Activated CD4-positive, alpha-beta T cell treated with anti-CD3 and anti-CD28 coated beads, Interleukin-2, Interleukin-6, amounts not matched to agents 100 ng/mL and 50 ng/mL, durations not matched to agents 16 hours and 8 hours (primary cell): ENCODE data around the gene HSCB.
A peak's percentile ranks its signal among the peaks of the same experiment; 100 is the strongest.
"Not testable (repeated sequence)": the region's sequence is repeated elsewhere in the genome, so short reads cannot be mapped to it uniquely, and the experiment has no call there.

Experiments used
- DNase-seq: peaks from one replicate; pipeline ENCODE4 v3.0.0-alpha.2; 2020

HSCB gene

DNA sequence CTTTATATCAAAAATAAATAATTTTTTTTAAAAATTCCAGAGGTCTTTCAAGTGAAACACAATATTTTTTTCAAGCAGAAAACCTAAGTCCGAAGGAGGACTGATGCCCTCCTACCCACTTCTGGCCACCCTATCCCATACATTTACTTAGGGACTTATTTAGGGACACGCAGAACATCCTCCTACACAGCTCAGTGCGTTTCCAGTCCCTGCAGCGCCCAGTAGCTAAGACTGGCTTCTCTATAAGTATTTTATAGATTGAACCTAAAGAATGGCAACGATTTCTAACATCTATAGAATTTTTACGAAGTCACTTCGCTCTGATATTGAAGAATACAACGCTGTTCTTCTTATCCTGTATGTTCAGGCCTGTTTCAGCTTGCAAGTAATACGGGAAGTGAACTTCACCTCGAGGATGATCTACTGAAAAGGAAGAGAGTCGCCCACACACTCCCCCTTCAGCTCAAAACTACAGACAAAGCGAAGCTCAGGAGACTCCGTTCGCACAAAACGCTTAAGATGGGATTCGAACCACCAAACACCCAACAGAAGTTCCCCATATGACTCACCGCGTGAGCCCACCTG lies 547 bp upstream of the HSCB start:
- no peak for DNase-seq

DNA sequence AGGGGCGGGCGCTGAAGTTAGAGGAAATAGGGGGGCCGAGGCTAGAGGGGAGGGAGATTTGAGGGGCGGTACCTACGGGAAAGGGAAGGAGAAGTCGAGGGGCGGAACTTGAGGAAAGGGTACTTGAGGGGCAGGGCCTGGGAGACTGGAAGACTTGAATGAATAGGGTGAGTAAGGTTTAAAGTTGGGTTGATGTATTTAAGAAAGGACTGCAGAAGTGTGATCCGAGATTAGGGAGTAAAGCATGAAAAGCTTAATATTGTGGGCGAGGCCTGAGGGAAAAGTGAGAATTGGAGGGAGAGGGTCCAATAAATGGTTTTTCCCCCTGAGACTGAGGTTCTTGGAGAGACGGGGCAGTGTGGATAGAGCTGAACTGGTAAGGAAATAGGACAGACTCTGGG lies 723 bp downstream of the HSCB start:
- no peak for DNase-seq

DNA sequence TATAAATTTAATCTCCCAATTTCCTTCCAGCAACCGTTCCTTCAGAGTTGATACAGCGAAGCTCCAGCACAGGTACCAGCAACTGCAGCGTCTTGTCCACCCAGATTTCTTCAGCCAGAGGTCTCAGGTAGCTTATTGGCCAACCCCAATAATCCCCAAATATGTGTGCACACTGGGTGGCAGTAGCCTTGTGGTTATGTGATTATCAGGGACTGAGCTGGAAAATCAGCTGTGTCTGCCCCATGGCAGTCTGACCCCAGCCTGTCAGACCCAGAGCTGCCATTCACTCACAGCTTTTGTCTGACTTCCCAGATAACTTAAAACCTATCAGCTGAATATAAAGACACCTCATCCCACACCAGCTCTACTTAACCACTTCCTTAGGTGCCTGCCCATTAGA lies 2.0 kb downstream of the HSCB start:
- peak; percentile 26 for DNase-seq

DNA sequence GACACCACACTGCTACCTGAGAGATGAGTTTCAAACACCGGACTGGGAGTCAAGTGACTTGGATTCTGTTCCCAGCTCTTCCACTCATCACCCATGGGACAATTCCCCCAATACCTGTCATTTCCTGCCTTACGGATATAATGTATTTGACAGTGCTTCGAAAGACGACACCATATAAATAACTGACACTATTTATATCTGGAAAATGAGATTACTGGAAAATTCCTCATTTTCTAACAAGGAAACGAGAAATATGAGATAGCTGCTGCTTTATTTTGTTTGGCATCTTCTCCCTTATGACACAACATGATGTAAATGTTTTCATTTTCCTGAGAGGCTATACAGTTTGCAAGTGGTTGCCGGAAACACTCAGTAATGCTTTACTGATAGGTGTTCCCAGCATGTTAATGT lies 8.6 kb downstream of the HSCB start:
- DNase-seq = no peak

DNA sequence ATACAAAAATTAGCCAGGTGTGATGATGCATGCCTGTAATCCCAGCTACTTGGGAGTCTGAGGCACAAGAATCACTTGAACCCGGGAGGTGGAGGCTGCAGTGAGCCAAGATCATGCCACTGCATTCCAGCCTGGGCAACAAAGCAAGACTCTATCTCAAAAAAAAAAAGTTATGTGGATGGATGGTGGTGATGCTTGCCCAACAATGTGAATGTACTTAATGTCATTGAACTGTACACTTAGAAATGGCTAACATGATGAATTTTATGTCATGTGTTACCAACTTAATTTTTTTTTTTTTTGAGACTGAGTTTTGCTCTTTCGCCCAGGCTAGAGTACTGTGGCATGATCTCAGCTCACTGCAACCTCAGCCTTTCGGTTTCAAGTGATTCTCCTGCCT lies 12.7 kb downstream of the HSCB start:
- DNase-seq = not testable (repeated sequence)

DNA sequence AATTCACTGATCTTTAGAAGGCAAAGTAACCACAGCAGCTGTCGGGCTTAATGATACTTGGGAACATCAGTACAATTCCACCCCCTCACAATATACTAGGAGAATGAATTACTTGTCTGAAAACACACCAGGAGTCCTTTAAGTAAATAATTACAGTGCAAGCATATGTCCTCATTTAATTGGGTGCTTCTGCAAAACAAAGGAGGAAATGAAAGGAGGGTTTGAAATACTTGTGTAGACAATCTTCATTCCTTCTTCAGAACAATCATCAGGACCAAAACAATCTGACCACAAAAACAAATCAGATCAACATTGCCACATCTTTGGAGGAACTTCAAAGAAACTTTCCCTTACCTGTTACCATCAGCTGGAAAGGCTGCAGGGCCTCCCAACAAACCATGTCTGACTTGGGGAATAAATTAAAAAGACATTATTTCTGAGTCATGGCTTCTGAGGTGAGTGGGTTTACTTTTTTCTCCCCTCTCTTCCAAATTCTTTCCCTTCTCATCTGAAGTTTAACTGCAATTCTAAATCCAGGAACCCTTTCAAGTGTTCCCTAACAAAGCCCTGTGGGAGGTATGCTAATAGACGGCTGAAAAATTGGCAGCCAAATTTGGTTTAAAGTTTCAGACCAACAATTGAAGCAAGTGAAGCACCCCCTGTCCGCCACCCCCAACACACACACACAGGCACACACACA lies 18.2 kb downstream of the HSCB start:
- no peak for DNase-seq

DNA sequence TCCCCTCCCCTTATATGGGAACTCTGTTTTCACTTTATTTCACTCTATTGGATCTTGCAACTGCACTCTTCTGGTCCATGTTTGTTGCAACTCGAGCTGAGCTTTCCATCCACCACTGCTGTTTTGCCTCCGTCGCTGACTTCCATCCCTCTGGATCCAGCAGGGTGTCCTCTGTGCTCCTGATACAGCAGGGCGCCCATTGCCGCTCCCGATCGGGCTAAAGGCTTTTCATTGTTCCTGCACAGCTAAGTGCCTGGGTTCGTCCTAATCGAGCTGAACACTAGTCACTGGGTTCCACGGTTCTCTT lies 19.6 kb downstream of the HSCB start:
- DNase-seq = no peak

DNA sequence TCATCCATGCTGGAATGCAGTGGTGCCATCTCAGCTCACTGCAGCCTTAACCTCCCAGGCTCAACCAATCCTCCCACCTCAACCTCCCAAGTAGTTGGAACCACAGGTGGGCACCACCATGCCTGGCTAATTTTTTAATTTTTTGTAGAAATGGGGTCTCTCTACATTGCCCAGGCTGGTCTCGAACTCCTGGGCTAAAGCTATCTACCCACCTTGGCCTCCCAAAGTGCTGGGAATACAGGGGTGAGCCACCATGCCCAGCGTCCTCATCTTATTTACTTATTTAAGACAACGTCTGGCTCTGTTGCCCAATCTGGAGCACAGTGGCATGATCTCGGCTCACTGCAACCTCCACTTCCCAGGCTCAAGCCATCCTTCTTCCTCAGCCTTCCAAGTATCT lies 20.2 kb downstream of the HSCB start:
- DNase-seq = not testable (repeated sequence)

DNA sequence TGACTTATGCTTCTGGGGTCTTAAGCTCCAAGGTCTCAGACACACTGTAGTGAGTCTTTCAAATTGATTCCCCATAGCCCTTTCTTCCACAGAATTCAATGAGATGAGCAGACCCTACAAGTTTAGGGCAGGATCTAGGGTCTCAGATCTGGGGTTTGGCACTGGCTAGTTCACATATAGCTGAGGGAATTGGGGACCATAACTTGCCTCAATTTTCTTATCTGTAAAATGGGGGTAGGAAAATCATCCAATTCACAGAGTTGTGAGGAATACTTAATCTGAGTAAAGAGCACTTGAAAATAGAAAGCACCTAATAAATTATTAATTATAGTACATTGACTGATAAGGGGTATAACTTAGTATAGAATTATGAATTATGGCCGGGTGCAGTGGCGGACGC lies 24.8 kb downstream of the HSCB start:
- no peak for DNase-seq

DNA sequence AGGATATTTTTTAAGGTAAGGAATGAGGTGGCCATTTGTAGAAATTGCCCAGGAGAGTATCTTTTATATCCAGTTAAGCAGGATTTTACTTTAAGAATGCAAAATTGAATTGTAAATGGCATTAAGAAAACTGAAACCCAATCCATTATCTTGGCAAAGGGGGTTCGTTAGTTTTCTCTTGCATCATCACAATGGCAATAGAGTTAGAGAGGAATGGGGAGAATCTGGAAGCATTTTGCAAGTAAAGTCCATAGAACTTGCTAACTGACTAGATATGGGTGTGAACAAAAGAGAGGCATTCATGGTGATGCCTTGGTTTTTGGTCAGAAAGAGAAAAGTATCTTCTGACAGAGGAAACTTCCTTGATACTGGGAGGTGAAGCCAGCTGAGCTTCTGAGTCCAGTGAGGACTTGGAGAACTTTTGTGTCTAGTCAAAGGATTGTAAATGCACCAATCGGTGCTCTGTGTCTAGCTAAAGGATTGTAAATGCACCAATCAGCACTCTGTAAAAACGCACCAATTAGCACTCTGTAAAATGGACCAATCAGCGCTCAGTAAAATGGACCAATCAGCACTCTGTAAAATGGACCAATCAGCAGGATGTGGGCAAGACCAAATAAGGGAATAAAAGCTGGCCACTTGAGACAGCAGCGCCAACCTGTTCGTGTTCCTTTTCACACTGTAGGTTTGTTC lies 27.0 kb downstream of the HSCB start:
- no peak for DNase-seq

DNA sequence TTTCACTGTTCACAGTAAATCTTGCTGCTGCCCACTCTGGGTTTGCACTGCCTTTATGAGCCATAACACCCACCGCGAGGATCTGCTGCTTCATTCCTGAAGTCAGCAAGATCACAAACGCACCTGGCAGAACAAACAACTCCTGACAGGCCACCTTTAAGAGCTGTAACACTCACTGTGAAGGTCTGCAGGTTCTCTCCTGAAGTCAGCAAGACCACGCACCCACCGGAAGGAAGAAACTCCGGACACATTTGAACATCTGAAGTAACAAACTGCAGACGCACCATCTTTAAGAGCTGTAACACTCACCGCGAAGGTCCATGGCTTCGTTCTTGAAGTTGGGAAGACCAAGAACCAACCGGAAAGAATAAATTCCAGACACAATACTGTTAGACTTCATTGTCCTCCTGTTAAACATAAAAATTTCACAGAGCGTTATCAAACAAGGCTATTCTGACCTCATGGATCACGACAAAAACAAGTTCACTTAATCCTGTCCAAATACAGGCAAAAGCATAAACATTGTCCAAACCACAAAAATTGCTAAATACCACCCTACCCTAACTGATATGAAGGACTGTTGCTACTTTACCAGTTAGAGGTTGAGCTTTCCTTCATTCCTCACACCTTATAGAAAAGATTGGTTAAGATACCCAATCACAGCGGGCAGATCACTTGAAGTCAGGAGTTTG lies 27.7 kb downstream of the HSCB start:
- no peak for DNase-seq

DNA sequence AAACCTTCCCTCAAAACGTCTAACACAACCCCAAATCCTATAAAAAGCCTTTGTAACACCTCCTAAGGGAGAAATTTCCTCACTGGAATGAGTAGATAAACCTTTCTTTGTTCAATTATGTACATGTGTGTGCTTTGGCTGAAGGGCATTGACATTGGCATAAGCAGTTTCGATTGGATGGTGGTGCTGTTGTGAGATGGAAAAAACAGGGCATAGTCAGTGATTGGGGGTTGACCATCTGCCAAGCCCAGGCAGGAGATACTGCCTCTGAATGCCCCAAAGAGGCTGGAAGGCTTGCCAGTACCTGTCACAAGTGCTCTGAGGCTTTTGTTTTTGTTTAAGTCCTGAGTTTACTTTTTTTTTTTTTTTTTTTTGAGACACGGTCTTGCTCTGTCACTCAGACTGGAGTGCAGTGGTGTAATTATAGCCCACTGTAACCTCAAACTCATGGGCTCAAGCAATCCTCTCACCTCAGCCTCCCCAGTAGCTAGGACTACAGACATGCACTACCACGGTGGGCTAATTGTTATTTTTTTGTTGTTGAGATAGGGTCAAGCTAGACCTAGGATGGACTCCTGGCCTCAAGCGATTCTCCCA lies 29.5 kb downstream of the HSCB start:
- DNase-seq = no peak

DNA sequence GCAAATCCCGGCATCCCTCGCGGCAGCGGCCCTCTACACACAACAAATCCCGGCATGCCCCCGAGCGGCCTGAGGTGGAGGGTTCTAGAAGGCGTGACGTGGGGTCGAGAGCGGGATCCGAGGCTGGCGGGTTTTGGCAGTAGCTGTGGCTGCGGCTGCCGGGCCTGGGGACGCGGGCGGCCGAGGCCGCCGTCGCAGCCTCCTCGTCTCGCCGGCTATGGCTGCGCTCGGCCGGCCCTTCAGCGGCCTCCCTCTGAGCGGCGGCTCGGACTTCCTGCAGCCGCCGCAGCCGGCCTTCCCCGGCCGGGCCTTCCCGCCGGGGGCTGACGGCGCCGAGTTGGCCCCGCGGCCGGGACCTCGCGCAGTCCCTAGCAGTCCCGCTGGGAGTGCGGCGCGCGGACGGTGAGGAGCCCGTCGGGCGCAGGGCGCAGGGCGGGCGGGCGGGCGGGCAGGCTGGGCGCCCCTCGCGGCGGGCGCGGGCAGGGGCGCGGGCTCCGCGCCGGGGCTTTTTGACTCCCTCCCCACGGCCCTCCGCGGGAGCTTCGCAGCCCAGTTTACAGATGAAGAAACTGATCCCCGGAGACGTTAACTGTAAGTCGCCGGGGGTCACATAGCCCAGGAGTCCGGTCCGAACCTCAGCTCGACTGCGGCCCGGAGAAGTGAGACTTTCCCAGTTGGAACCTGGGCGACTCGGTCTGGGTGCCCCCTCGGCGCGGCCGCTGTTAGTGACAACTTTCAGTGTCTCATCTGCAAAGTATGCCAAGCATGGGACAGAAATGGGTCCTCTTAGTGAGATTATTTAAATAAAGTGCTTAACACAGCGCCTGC lies 31.0 kb downstream of the HSCB start, which contains the start of gene CCDC117:
TSS of gene CCDC117 (plus strand) at position 63 of the 828 bp plus-strand sequence. CDS start at position 218, 155 bp downstream.
- peak; percentile 97 for DNase-seq

DNA sequence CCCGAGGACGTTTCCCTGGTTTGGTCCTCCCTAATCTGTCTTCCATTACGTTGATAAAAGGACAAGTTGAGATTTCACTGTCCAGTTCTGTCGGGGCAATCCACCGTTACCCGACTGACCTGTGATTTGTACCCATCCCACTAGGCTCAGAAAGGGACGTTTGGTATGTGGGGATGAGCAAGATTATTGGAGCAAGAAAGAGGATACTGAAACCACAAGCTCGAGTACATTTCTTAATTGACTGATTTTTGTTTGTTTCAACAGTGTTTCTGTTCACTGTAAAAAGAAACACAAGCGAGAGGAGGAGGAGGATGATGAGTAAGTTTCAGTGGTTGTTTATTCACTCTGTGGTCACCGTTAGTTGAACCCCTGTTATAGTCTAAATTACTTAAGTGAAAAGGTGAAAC lies 31.6 kb downstream of the HSCB start:
- DNase-seq = peak; percentile 69

DNA sequence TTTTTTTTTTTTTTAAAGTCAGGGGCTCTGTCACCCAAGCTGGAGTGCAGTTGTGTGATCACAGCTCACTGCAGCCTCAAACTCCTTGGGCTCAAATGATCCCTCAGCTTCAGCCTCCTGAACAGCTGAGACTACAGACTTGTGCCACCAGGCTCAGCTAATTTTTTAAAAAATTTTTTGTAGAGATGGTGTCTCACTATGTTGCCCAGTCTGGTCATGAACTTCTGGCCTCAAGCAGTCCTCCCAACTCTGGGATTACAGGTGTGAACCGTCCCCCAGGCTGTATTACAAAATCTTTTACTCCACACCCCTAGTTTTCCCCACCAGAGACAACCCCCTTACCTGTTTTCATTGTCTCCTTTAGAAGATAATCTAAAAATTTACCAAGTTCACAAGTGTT lies 32.5 kb downstream of the HSCB start:
- no peak for DNase-seq

DNA sequence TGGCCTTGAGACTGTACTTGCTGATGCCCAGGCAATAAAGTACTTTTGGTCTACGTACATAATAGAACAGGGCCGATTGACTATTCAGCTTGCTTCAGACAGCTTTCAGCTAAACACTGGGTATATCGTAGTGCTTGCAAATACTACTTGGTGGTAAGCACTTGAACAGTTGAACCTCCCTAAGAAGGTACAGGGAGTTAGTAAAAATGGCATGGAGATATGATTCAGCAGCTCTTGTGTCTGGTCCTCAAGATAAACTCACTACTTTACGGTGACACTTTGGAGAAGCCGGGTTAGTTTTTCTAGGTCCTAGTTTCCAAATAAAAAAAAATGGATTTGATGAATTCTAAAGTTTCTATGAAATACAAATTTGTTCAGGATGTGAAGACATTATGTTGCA lies 38.0 kb downstream of the HSCB start:
- no peak for DNase-seq

DNA sequence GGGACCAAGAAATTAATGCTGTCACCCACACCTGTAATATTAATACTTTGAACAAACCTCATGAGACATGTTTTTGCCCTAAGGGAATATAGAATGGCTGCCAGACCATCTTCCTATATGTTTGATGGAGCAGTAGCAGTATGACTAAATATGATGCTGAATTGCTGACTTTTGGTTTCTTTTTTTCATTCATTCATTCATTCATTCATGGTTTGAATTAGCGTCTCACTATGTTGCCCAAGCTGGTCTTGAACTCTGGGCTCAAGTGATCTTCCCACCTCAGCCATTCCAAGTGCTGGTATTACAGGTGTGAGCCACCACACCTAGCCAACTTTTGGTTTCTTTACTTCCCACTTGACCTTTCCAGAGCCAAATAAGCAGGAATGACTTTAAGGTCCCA lies 38.5 kb downstream of the HSCB start:
- no peak for DNase-seq

DNA sequence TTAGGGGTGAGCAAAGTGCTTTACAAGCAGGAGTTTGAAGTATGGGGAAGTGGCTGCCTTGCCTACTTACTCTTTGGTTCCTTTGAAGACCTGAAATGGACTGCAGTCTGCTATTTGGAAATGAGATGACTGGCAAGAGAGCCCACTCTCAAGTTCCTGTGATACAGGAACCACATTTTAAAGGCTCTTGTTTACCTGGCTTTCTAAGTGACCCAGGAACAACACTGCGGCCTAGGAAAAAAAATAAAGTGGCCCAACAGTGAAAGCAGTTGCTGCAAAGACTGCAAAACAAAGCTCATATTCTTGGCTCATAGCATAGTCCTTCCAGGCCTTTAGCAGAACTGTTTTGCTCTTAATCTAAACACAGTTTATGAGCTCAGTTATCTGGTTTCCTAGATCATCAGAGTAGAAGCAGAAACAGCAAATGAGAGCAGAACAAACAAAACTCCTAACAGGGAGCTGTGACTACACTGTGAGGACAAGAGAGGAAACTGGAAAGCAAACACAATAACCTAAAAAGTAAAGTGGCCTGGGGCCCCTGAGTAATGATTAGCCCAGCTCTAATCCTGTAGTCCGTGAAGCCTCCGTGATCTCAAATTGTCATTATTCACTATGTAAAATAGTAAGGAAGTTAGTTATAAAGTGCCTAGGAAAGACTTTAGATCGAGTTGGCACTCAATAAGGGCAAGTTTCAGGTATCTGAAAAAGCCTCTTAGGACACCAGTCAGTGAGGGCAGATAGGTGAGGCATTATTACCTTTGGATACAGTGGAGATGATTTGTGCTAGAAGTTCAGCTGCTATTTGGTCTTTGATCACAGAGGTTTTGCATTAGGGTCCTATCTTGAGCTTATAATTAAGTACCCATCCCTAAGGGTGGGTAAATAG lies 42.2 kb downstream of the HSCB start:
- no peak for DNase-seq

DNA sequence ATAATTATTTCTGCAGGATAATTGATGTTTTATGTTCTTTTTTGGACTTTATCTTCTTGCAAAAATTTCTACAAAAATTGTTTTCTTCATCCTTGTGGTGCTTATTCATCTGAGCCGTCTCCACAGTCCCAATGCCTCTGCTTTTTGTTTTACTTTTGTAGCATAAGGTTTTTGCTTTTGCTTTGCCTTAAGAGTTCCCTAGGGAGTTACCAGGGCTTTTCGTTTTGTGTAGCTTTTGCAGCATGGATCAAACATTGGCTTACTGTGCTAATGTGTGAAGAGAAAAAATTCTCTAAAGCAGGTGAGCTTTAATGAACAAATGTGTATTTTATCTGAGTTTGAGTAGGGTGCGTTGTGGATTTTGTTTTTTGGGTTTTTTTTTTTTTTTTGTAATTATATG lies 46.8 kb downstream of the HSCB start:
- no peak for DNase-seq

DNA sequence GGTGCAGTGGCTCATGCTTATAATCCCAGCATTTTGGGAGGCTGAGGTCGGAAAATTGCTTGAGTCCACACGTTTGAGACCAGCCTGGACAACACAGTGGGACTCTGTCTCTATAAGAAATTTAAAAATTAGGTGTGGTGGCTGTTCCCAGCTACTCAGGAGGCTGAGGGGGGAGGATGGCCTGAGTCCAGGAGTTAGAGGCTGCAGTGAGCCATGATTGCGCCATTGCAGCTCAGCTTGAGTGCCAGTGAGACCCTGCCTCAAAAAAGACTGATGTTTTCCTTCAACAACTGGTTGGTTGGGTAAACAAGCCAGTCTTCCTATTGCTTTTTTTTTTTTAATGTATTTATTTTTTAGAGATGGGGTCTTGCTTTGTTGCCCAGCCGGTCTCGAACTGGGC lies 49.3 kb downstream of the HSCB start:
- DNase-seq = no peak

DNA sequence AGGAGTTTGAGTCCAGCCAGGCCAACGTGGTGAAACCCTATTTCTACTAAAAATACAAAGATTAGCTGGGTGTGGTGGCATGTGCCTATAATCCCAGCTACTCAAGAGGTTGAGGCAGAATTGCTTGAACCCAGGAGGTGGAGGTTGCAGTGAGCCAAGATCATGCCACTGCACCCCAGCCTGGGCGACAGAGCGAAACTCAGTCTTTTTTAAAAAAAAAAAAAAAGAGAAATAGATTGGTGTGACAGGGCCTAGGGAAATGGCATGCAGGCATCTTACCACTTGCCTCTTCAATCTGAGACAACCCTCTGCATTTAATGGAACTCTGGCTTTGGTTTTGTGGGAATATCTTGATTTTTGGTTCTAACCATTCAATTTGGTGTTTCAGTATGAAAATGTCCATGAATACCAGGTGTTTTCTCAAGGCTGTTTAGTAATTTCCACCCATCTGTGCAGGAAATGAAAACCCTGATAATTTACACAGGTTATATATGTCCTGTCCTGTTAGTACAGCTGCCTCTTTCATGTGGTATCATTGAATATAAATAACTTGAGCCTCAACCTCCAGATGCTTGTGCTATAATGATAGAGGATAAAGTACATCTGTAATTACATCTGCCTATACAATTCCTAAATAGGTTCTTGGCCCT lies 50.1 kb downstream of the HSCB start:
- DNase-seq = peak; percentile 48
